CD4-positive, alpha-beta T cell treated with Interleukin-10 for 1 hour (primary cell): Measurements from ENCODE around the gene PLEK.
A peak's percentile ranks its signal among the peaks of the same experiment; 100 is the strongest.
"Not testable (repeated sequence)": the region's sequence is repeated elsewhere in the genome, so short reads cannot be mapped to it uniquely, and the experiment has no call there.

ENCODE experiments used
- DNase-seq: peaks from one replicate; pipeline ENCODE4 v3.0.0-alpha.2; 2020

Gene PLEK

DNA sequence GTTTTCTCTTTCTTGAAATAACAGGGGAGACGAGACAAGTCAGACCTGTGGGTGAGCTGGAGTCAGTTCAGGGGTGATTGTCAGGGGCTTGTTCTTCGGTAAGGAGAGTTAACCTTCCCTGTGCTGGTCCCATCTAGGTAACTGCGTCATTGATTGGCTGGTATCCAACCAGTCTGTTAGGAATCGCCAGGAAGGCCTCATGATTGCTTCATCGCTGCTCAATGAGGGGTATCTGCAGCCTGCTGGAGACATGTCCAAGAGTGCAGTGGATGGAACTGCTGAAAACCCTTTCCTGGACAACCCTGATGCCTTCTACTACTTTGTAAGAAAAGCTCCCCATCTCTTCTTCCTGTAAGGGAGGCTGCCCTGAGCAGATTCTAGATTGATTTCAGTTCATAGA, 21.3 kb downstream of the PLEK start:
- no peak for DNase-seq

DNA sequence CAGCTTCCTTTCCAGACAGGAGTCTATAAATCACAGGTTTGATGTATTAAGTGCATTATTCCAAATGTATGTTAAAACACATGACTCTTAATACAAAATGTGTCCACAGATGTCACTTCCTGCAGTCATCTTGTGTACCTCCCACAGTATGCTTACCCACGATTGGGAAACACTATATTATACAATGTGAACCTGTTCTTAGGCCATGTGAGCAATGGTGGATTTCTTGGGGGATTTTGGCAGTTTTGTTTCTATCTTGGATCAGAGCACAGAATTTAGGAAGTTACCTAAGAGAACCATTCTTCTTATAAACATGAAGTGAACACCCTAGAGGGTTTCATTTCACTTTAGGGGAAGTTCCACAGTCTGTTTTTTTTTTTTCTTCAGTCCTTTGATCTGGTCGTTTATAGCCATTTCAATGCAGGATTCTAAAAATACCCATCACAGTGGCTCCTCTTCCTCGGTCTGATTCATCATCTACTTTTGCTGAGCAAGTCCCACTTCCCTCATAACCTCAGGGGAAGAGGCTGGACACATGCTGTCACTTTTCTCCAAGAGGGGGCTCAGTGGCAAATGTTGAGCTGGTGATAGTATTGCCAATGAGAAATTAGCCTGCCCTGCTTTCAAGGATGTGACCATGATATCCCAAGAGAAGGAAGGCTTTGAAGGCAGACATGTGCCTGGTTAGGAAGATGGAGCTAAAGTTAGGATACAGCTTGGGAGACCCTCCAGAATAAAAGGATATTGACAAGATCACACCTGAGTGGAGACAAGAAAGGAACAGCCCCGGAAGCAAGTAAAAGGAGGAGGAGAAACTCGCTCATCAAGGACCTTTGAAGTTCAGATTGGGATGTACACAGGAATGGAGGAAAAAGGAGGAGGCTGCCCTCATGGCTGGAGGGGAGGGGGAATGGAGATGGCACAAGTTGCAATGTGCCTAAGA, 22.6 kb downstream of the PLEK start:
- DNase-seq: peak; percentile 61

DNA sequence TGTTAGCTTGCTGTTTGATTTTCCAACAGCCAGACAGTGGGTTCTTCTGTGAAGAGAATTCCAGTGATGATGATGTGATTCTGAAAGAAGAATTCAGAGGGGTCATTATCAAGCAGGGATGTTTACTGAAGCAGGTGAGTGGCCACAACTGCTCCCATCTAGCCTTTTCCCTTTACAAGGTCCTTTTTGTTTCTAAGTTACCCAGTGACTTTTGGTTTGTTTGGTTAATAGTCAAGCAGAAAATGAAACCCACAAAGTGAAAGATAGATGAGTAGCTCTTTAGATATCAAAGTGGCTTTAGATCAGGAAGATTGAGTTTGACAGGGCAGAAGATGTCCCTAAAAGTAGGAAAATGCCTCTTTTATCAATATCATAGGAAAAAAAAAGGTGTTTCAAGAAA, 23.3 kb downstream of the PLEK start:
- no peak for DNase-seq

DNA sequence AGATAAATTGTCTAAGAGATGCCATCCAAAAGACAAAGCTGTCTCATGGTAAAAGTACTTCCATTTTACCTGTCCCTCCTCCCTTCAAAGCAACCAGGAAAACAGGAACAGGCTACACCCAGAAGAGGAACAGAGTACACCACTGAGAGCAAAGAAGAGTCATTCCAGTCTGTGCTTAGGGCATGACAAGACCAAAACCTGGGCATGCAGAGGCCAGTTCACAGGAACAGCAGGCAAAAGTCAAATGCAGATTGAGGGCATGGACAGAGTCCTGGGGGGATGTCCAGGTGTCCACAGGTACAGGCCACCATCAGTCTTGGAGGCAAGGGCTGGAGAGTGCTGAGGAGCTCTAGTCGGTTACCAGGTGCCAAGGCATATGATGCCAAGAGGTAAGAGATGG, 23.7 kb downstream of the PLEK start:
- no peak for DNase-seq

DNA sequence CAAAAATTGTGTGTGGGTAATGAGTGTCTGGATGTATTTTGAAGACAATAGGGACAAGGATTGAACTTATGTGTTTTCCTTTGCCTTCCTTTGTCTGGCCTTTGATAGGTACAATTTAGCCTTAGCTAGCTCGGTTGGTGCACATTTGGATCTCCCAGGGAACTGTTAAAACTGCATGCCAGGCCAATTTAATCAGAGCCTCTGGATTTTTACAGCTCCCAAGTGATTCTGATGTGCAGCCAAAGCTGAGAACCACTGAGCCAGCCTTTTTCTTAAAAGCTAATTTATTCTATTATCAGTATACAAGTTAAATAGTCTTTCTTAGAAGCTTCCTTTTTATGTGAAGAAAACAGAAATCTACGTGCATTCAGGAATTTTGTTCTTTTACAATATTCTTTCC, 25.0 kb downstream of the PLEK start:
- DNase-seq: no peak

DNA sequence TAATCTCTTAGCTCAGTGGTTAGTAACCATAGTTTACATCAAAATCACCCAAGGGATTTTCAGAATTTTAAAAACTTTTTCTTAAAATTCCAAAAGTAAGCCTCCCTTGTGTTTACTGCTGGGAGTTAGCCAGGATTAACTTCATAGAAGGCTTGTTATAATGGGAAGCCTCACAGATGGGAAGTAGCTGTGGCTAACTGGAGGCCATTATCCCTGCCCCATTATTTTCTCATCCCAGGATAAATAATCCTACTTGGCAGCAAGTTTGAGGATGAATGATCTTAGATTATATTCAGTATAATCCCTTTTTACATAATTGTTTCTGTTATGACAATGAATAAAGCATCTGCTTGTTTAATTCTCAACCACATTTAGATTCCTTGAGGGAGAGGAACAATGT, 25.5 kb downstream of the PLEK start:
- no peak for DNase-seq

DNA sequence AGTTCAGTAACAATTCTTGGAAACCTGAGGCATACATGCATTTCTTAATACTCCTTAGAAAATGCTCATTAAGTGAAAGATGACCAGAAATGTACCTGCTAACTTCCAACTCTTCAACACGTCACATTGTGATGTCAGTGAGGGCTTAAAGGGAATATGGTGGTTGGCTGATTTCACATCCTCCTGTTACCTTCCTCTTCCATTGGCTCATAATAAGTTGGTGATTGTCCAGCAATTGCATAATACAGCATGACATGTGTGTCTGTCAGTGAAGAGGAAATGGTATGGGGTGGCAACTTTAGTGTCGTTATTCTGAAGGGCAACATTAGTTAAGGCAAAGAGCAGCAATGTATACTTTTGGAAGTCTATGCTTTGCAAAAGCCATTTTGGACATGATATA, 26.0 kb downstream of the PLEK start:
- no peak for DNase-seq

DNA sequence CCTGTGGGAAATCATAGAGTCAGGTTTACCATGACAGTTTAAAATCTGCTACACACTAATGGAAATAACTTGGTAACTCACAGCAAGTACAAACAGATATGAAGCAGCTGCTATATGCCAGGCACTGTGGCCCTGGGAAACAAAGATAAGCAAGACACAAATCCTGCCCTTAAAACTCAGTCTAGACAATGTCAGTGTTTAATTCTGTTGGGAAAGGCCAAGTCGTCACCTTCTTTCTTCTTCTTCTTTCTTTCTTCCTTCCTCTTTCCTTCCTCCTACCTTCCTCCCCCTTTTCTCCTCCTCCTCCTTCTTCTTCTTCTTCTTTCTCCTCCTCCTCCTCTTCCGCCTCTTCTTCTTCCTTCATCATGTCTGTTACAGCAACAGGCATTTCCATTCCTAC, 26.8 kb downstream of the PLEK start:
- no peak for DNase-seq

DNA sequence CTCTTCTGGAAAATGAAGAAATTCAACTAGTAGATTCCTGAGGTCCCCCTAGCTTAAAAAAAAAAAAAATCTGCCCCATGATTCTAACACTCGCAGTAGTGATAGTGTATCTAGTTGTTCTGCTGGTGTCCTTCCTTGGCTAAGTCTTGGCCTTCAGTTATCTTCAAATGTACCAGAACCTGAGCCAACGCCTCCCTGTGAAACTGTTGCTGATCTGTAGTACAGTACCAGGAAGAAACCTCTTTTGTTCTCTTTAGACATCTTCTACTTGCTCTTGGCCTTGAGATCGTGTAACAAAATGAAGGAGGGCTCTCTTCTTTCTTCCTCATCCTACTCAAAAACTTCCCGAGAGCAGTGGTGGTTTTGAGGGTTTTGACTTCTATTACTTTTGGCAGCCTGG, 31.0 kb downstream of the PLEK start:
- DNase-seq: no peak

DNA sequence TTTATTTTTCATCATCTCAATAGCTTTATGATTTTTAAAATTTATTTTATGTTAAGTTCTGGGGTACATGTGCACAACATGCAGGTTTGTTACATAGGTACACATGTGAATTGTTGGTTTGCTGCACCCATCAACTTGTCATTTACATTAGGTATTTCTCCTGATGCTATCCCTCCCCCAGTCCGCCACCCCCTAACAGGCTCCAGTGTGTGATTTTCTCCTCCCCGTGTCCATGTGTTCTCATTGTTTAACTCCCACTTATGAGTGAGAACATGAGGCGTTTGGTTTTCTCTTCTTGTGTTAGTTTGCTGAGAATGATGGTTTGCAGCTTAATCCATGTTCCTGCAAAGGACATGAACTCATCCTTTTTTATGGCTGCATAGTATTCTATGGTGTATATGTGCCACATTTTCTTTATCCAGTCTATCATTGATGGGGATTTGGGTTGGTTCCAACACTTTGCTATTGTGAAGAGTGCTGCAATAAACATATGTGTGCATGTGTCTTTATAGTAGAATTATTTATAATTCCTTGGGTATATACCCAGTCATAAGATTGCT, 32.7 kb downstream of the PLEK start:
- DNase-seq: not testable (repeated sequence)

DNA sequence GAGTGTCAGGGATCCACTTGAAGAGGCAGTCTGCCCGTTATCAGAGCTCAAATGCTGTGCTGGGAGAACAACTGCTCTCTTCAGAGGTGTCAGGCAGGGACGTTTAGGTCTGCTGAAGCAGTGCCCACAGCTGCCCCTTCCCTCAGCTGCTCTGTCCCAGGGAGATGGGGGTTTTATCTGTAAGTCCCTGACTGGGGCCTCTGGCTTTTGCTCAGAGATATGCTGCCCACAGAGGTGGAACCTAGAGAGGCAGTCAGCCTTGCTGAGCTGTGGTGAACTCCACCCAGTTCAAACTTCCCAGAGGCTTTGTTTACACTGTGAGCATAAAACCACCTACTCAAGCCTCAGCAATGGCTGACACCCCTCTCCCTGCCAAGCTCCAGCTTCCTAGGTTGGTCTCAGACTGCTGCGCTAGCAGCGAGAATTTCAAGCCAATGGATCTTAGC, 38.1 kb downstream of the PLEK start:
- peak; percentile 46 for DNase-seq

DNA sequence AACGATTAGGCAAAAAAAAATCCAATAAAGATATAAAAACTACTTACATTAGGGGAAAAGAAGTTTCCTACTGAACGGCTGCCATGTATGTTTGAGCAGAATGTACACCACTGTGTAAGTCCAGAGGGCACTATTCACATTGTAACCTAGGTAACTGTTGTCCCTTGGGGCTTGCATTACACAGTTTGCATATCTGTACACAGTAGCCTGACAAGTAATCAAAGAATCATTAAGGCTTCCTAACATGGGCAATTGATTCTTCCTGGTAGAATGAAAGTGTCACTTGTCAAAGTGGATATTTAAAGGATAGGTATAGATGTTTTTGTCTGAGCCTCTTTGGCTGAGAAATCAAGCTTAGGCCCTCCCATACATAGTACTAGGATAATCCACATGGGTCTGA, 39.1 kb downstream of the PLEK start:
- no peak for DNase-seq

DNA sequence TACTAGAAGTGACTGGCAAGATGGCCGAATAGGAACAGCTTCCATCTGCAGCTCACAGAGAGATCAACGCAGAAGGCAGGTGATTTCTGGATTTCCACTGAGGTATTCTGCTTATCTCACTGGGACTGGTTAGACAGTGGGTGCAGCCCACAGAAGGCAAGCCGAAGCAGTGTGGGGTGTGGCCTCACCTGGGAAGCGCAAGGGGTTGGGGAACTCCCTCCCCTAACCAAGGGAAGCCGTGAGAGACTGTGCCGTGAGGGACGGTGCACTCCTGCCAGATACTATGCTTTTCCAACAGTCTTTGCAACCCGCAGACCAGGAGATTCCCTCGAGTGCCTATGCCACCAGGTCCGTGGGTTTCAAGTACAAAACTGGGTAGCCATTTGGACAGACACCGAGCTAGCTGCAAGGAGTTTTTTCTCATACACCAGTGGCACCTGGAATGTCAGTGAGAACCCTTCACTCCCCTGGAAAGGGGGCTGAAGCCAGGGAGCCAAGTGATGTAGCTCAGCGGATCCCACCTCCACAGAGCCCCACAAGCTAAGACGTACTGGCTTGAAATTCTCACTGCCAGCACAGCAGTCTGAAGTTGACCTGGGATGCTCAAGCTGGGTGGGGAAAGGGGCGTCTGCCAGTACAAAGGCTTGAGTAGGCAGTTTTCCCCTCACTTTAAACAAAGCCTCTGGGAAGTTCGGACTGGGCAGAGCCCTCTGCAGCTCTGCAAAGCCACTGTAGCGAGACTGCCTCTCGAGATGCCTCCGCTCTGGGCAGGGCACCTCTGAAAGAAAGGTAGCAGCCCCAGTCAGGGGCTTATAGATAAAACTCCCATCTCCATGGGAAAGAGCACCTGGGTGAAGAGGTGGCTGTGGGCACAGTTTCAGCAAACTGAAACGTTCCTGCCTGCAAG, 40.1 kb downstream of the PLEK start:
- peak; percentile 59 for DNase-seq

DNA sequence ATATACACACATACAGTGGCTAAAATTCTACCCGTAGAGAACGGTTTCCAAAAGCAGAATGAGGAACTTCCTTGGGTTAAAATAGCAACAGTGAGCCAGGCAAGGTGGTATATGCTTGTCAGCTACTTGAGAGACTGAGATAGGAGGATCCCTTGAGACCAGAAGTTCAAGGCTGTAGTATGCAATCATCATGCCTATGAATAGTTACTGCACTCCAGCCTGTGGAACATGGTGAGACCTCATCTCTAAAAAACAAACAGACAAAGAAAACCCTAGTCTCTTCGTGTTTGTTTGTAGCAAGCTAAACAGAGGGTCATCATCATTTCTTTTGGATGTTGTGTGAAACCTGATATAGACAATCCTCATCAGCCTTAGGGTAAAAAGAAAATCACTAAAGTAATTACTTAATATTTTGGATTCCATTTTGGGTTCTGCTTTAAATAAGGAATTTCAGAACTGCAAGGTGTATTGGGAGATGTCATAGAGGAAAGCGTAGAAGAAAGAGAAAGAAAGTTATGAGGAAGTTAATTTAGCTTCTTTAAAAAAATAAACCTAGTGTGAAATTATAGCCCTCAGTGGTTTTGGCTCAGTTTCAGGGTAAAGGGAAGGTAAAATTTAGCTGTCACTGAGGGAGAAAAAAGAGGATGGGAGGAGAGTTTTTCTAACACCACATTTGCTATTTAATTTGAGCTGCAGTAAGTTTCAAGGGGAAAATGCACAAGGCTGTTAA, 46.5 kb downstream of the PLEK start:
- DNase-seq: no peak

DNA sequence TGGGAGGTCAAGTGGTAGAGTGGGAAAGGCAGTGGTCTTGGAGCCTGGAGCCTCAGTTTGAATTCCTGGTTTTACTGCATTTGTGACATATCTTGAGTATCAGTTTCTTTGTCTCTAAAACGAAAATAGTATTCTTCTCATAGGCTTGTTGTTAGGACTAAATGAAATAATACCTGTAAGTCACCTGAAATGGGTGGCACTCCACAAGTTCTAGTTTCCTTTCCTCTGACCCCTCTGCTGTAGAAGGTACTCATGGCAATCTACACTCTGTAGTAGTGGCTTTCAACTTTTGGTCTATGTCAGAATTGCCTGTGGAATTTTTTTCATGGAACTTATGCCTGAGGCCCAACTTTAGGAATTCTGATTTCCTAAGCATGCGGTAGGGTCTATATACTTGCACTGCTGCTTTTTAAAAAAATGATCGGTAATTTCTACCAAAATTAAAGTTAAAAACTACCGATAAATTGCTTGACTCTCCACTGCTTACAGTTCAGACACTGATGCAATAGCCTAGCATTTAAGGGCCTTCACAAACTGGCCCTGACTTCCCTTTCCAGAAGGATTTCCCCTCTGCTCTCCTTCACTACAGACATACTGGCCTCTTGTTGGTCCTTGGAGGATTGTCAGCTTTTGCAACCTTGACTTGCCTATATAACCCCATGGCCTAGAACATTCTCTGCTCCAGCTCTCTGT, 47.2 kb downstream of the PLEK start:
- DNase-seq: no peak

DNA sequence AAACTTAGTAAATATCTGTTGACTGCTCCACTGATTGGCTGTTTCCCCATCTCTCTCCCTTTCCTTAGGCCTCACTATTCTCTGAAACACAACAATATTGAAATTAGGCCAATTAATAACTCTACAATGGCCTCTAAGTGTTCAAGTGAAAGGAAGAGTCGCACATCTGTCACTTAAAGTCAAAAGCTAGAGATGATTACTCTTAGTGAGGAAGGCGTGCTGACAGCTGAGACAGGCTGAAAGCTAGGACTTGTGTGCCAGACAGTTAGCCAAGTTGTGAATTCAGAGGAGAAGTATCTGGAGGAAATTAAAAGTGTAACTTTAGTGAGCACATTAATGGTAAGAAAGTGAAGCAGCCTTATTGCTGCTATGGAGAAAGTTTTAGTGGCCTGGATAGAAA, 48.4 kb downstream of the PLEK start:
- no peak for DNase-seq

DNA sequence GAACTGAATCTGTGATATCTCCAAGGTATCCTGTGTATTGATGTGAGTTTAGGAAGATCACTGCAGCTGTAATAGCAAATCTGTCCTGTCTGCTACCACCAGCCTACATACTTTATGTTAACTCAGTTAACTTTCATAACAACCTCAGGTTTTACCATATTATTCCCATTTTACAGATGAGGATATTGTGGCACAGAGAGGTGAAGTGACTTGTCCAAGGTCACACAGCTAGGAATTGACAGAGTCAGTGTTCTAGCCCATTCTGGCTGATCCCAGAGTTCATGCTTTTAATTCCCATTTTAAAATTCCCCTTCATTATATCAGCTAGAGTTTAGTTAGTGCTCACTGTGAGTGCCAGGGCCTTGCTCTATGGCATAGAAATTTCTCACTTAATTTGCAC, 49.4 kb downstream of the PLEK start:
- DNase-seq: no peak

DNA sequence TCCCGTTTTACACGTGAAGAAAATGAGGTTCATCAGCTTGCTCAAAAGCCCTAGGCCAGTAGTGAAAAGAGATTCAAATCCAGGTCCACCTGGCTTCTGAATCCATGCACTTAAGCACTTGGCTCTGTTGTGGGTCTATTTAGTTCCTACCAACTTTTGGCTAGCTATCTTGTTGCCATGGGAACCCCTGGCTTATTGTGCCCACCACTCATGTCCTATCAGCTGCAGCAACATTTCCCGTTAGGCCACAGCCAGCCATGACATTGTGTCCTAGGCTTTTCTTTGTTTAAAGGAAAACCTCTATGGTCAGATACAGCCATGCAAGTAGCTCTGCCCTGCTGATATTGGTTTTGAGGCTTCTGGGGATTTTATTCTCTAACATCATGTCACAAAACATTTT, 49.8 kb downstream of the PLEK start:
- no peak for DNase-seq

DNA sequence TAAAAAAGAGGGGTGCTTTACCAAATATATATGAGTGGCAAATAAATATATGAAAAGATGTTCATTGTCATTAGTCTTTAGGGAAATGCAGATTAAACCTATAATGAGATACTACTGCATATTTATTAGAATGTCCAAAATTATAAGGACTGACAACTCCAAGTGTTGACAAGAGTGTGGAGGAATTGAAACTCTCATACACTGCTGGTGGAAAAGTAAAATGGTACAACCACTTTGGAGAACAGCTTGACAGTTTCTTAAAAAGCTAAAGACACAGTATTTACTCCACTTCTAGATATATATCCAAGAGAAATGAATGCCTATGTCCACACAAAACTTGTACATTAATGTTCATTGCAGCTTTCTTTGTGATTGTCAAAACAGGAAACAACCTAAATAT, 50.4 kb downstream of the PLEK start:
- no peak for DNase-seq

DNA sequence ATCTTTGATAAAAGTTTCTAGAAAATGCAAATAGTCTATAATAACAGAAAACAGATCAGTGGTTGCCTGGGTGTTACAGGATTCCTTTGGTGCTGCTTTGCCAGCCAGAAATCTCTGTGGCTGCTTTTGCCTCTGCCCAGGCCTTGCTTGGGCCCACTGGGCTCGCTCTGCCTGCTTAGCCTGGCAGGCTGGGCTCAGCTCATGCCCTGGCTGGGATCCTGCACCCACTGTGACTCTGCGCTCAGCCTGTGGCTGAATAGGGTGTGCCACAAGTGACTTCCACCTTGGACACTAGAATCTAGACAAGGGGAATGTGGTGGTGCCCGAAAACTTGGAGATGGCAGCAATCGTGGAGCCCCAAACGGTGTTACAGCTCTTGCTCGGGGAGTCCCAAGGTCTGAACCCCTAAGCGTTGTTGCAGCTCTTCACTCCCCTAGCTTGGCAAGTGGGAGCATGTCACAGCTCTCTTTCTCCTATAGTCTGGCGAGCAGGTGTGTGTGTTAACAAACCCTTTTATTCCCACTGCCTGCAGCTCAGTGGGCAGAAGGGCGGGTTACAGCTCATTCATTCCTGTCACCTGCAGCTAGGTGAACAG, 51.1 kb downstream of the PLEK start:
- no peak for DNase-seq

DNA sequence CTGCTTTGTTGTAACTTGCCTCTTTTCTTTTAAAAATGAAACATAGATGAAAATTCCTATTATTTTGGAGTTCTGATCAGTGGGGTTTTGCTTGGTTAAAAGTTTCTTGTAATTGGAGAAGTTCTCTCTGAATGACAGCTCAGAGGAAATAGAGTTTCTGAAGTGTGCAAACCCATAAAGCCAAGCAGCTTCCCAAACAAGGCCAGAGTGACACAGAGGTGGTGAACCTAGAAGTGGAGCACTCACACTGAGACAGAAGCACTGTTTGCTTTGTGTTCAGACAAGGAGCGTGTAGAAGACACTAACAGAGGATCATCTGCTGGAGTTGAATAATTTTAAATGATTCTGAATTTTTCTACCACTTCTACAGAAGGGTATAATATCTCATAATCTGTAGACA, 52.8 kb downstream of the PLEK start:
- no peak for DNase-seq

DNA sequence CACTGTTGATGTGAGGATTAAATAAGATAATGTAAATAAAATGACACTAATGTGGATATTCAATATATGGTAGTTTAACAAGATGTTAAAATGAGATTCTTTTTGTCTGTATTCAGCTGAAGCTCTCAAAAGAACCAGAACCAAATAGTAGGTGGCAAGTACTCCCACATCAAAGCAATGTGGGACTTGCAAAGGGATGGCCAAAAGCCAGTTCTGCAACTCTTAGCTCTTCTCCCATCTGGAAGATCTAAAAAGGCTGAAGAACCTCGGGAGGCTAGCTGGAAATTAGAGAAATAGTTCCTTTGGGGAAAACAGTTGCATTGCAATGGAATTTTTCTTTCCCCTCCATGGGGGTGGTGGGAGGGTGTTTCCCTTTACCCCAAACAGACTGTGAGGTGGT, 53.3 kb downstream of the PLEK start:
- no peak for DNase-seq
